HFFc6 (cell line): Measurements from ENCODE around the gene ACSS2. TPM values are rescaled to one million over a fixed set of nuclear protein-coding genes. Genes with fewer than 3 reads are reported as not detected.
A peak's percentile ranks its signal among the peaks of the same experiment; 100 is the strongest.

Experiments used
- DNase-seq: peaks from one replicate; pipeline ENCODE4 v3.0.0-alpha.2; 2018
- H3K27ac Mint-ChIP-seq: 2 replicates; pipeline ENCODE4 v1.8.0; 2020; ENCODE audit warnings: mild to moderate bottlenecking, mixed read lengths
- H3K27me3 Mint-ChIP-seq: 2 replicates; pipeline ENCODE4 v1.8.0; 2021; ENCODE audit warnings: mild to moderate bottlenecking, moderate library complexity, mixed read lengths; ENCODE audit not compliant: insufficient read depth
- H3K36me3 Mint-ChIP-seq: 2 replicates; pipeline ENCODE4 v1.8.0; 2021; ENCODE audit warnings: low read depth, mixed read lengths
- H3K4me1 Mint-ChIP-seq: 2 replicates; pipeline ENCODE4 v1.8.0; 2020; ENCODE audit warnings: low read depth, mixed read lengths
- H3K4me3 Mint-ChIP-seq: 2 replicates; pipeline ENCODE4 v1.8.0; 2020; ENCODE audit warnings: mild to moderate bottlenecking, moderate library complexity, mixed read lengths
- H3K9me3 Mint-ChIP-seq: 2 replicates; pipeline ENCODE4 v1.8.0; 2020; ENCODE audit warnings: mild to moderate bottlenecking, mixed read lengths
- total RNA-seq, 6 experiments: library from RNA; stranded (reverse); fragmentation: NEBNext Ultra II Directional; extraction: Animal tissue kit (Norgen Biotek cat#: 25700); gene quantifications; 2 replicates in 1 of 6; 3 replicates in 5 of 6; pipeline ENCODE4 v1.2.3, GENCODE V29; 2021
- TF ChIP-seq, protein P1 (sequence below): fragments of 200-600 bp; sonication (generic); IDR thresholded peaks from 2 replicates; pipeline ENCODE4 v1.5.0; 2021; ENCODE audit warnings: antibody characterized with exemption, mild to moderate bottlenecking

ACSS2 gene
- total RNA-seq, 6 experiments from 2014 or later, result 13.2 to 18.0 (median 15.5) TPM

DNA sequence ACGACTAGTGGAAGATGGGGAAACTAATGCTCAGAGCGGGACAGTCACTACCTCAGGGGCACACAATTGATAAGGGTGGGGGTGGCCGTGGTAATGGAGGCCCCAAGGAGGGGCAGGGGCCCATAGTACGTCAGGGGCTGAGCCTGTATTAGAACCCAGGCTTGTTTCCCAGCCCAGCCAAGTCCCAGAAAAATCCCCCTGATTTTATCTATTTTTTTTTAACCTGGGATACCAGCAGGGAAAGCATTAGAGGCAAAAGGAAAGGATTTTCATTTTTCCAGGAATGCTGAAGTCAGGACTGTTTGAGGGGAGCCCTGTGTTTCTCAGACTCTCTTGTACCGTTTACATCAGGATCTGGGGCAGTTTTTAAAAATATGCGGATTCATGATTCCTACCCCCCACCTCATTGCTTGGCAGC, 79.6 kb downstream of the ACSS2 start:
- peaks cover 32% of the 10 kb centered on the region for H3K4me1 Mint-ChIP-seq
- DNase-seq, result no peak
- H3K36me3 Mint-ChIP-seq, result peaks cover 9% of the 10 kb centered on the region
- peak overlapping the region; percentile 98 for H3K27ac Mint-ChIP-seq
- H3K9me3 Mint-ChIP-seq, result peaks cover 9% of the 10 kb centered on the region
- H3K4me3 Mint-ChIP-seq, result peak overlapping the region; percentile 96
- TF ChIP-seq, protein P1, sequence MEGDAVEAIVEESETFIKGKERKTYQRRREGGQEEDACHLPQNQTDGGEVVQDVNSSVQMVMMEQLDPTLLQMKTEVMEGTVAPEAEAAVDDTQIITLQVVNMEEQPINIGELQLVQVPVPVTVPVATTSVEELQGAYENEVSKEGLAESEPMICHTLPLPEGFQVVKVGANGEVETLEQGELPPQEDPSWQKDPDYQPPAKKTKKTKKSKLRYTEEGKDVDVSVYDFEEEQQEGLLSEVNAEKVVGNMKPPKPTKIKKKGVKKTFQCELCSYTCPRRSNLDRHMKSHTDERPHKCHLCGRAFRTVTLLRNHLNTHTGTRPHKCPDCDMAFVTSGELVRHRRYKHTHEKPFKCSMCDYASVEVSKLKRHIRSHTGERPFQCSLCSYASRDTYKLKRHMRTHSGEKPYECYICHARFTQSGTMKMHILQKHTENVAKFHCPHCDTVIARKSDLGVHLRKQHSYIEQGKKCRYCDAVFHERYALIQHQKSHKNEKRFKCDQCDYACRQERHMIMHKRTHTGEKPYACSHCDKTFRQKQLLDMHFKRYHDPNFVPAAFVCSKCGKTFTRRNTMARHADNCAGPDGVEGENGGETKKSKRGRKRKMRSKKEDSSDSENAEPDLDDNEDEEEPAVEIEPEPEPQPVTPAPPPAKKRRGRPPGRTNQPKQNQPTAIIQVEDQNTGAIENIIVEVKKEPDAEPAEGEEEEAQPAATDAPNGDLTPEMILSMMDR, result peak; percentile 39; the same call in 1 of the 2 replicates
- H3K27me3 Mint-ChIP-seq, result peaks cover 2% of the 10 kb centered on the region

DNA sequence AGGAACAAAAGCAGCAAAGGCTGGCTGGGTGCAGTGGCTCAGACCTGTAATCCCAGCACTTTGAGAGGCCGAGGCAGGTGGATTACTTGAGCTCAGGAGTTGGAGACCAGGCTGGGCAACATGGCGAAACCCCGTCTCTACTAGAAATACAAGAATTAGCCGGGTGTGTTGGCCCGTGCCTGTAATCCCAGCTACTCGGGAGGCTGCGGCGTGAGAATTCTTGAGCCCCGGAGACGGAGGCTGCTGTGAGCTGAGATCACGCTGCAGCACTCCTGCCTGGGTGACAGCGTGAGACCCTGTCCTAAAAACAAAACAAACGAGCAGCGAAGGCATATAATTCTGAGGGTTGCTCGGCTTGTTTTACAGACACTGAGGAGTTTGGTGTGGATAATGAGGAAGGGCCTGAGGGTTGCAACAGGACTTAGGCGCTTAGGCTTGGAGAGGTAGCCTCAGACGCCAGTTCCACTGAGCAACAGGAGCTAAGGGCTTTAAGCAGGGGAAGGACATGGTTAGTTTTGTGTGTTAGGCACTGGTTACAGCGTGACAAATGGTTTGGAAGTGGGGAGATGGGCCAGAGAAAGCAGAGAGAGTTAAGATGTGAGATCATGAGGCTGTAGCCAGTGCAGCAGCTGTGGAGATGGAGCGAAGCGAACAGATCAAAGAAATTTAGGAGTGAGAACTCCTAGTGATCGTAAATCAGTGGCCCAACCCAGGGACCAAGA, 80.5 kb downstream of the ACSS2 start:
- DNase-seq, result no peak
- H3K4me1 Mint-ChIP-seq, result peaks cover 32% of the 10 kb centered on the region
- H3K27ac Mint-ChIP-seq, result no peak overlapping the region
- H3K27me3 Mint-ChIP-seq, result peaks cover 2% of the 10 kb centered on the region
- H3K36me3 Mint-ChIP-seq, result peaks cover 9% of the 10 kb centered on the region
- H3K4me3 Mint-ChIP-seq, result no peak overlapping the region
- peaks cover 9% of the 10 kb centered on the region for H3K9me3 Mint-ChIP-seq
- TF ChIP-seq, protein P1, result no peak

DNA sequence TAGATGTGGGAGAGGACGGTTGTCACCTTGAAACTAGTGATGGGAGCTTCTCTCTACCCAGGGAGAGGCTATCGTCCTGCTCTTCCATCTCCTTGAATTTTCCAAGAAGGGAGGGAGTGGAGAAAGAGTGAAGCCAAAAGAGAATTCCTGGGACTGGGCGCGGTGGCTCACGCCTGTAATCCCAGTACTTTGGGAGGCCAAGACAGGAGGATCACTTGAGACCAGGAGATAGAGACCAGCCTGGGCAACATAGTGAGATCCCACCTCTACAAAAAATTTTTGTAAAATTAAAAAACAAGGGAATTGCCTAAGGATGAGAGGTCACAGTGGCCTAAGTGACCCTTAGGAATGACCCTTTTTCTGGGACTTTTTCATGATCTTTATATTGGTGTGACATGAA, 88.1 kb downstream of the ACSS2 start:
- Mint-ChIP-seq H3K9me3 (no peaks in the 10 kb centered on the region), H3K27me3 (peaks cover 4% of the 10 kb centered on the region), H3K36me3 (no peaks in the 10 kb centered on the region), H3K27ac (no peak overlapping the region), H3K4me3 (no peak overlapping the region), H3K4me1 (0 out of 2 replicates have a peak, but pooled peaks cover 5% of the 10 kb centered on the region)
- DNase-seq, result no peak
- TF ChIP-seq, protein P1, result no peak

DNA sequence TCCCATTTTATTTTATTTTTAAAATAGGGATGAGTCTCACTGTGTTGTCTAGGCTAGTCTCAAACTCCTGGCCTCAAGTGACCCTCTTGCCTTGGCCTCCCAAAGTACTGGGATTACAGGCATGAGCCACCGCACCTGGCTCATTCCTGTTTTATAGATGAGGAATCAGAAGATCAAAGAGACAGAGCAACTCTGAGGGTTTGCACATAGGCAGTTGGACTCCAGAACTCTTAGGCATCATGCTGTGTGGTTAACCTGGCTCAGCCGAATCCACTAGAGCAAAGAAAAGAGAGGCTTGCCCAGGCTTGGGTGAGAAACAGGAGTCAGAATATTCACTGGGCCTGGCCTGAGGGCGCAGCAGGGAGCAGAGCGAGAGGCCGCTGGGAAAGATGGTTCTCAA, 88.6 kb downstream of the ACSS2 start:
- Mint-ChIP-seq H3K27me3 (peaks cover 4% of the 10 kb centered on the region), H3K4me3 (no peak overlapping the region), H3K9me3 (no peaks in the 10 kb centered on the region), H3K27ac (no peak overlapping the region), H3K36me3 (no peaks in the 10 kb centered on the region), H3K4me1 (0 out of 2 replicates have a peak, but pooled peaks cover 5% of the 10 kb centered on the region)
- TF ChIP-seq, protein P1, result no peak
- DNase-seq, result no peak

DNA sequence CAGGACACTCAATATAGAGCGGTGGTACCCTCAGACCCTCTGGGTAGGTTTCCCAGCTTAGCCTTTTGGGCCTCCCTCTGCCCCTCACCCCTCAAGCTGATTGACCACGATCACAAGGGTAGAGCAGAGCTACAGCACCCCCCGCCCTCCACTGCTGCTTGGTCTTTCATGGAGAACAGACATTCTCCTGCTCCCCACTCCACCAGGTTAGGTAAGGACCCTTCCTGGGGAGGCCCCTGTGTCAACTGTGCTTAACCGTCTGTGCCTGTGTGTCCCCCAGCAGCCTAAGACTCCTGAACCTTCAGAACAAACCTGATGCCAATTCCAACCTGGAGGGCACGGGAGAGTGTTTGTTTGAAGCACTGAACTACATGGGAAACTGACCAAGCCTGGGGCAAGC, 91.0 kb downstream of the ACSS2 start:
- H3K9me3 Mint-ChIP-seq, result no peaks in the 10 kb centered on the region
- no peak overlapping the region for H3K27ac Mint-ChIP-seq
- H3K27me3 Mint-ChIP-seq, result peaks cover 6% of the 10 kb centered on the region
- TF ChIP-seq, protein P1, result no peak
- no peaks in the 10 kb centered on the region for H3K36me3 Mint-ChIP-seq
- H3K4me3 Mint-ChIP-seq, result no peak overlapping the region
- no peak for DNase-seq
- H3K4me1 Mint-ChIP-seq, result no peaks in the 10 kb centered on the region
